GM23248 (cell line): ENCODE results near the gene NLRC5. TPM values are rescaled to one million over a fixed set of nuclear protein-coding genes. Genes with fewer than 3 reads are reported as not detected.

ENCODE experiments used
- DNase-seq: peaks from one replicate; pipeline ENCODE4 v3.0.0-alpha.2; 2015
- H2AFZ ChIP-seq: fragments of 200-600 bp; sonication (generic); 2 replicates; pipeline ENCODE4 v1.6.1; 2016; ENCODE audit warnings: antibody characterized with exemption
- H3F3A ChIP-seq: fragments of 200-600 bp; sonication (generic); 2 replicates; pipeline ENCODE4 v1.6.1; 2016; ENCODE audit warnings: mild to moderate bottlenecking, antibody characterized with exemption, mixed run types; ENCODE audit not compliant: insufficient read depth
- H3K27ac ChIP-seq: fragments of 200-600 bp; sonication (generic); 2 replicates; pipeline ENCODE4 v1.5.1; 2016; ENCODE audit warnings: mild to moderate bottlenecking
- H3K27me3 ChIP-seq: fragments of 200-600 bp; sonication (generic); replicated peaks from 2 replicates; pipeline ENCODE4 v1.6.1; 2016; ENCODE audit warnings: mild to moderate bottlenecking; ENCODE audit not compliant: insufficient read depth
- H3K36me3 ChIP-seq: fragments of 200-600 bp; sonication (generic); 2 replicates; pipeline ENCODE4 v1.6.1; 2016; ENCODE audit warnings: low read depth, mild to moderate bottlenecking
- H3K4me1 ChIP-seq: fragments of 200-600 bp; sonication (generic); 2 replicates; pipeline ENCODE4 v1.6.1; 2016; ENCODE audit warnings: mild to moderate bottlenecking; ENCODE audit not compliant: insufficient read depth
- H3K4me2 ChIP-seq: fragments of 200-600 bp; sonication (generic); one replicate; pipeline ENCODE4 v1.6.1; 2016; ENCODE audit warnings: mild to moderate bottlenecking; ENCODE audit not compliant: unreplicated experiment
- H3K4me3 ChIP-seq: fragments of 200-600 bp; sonication (generic); 2 replicates; pipeline ENCODE4 v1.5.1; 2016; ENCODE audit warnings: mild to moderate bottlenecking
- H3K79me2 ChIP-seq: fragments of 200-600 bp; sonication (generic); 2 replicates; pipeline ENCODE4 v1.6.1; 2016; ENCODE audit warnings: mild to moderate bottlenecking; ENCODE audit not compliant: insufficient read depth
- H3K9ac ChIP-seq: fragments of 200-600 bp; sonication (generic); 2 replicates; pipeline ENCODE4 v1.6.1; 2016; ENCODE audit warnings: mild to moderate bottlenecking
- H3K9me2 ChIP-seq: fragments of 200-600 bp; sonication (generic); 2 replicates; pipeline ENCODE4 v1.6.1; 2016; ENCODE audit warnings: mixed run types, mild to moderate bottlenecking, moderate library complexity; ENCODE audit not compliant: insufficient read depth
- H3K9me3 ChIP-seq: fragments of 200-600 bp; sonication (generic); one replicate; pipeline ENCODE4 v1.6.1; 2017; ENCODE audit warnings: low read depth
- H4K20me1 ChIP-seq: fragments of 200-600 bp; sonication (generic); 2 replicates; pipeline ENCODE4 v1.6.0; 2016; ENCODE audit not compliant: insufficient read depth
- EZH2 ChIP-seq: fragments of 200-600 bp; sonication (generic); IDR thresholded peaks from 2 replicates; pipeline ENCODE4 v1.6.1; 2018; ENCODE audit warnings: antibody characterized with exemption, mild to moderate bottlenecking; ENCODE audit not compliant: insufficient read depth, poor library complexity, severe bottlenecking
- EZH2phosphoT487 ChIP-seq: fragments of 200-600 bp; sonication (generic); IDR thresholded peaks from 2 replicates; pipeline ENCODE4 v1.6.1; 2018; ENCODE audit warnings: antibody characterized with exemption, moderate library complexity, mild to moderate bottlenecking, low read depth; ENCODE audit not compliant: insufficient read depth
- WGBS, 2 experiments: methylation state at CpG; one replicate each; pipeline ENCODE4 v1.1.6; 2015 to 2017; ENCODE audit warnings: low lambda C conversion rate in 2 of 2, low coverage in 1 of 2; ENCODE audit errors: missing lambda C conversion rate in 2 of 2; 5-methylcytosine and 5-hydroxymethylcytosine counted together
- in situ Hi-C: fragments of 300-500 bp; cut with MboI; formaldehyde crosslinking; loops from 2 replicates; pipeline ENCODE4 v1.15.0; 2020
- polyA plus RNA-seq: library from polyadenylated mRNA; unstranded; fragments of >200 nt; fragmentation: Nextera tagmentation; extraction: Ambion mirVana; gene quantifications from 2 replicates; pipeline ENCODE4 v1.2.1, GENCODE V29; 2016
- total RNA-seq: library from RNA; depleted of rRNA; stranded (reverse); fragments of >200 nt; shearing (Covaris generic); gene quantifications from 2 replicates; pipeline ENCODE4 v1.2.3, GENCODE V29; 2014

Gene NLRC5
- total and polyA plus RNA-seq, 2 experiments from 2014 or later: 10.6 to 17.1 TPM

DNA sequence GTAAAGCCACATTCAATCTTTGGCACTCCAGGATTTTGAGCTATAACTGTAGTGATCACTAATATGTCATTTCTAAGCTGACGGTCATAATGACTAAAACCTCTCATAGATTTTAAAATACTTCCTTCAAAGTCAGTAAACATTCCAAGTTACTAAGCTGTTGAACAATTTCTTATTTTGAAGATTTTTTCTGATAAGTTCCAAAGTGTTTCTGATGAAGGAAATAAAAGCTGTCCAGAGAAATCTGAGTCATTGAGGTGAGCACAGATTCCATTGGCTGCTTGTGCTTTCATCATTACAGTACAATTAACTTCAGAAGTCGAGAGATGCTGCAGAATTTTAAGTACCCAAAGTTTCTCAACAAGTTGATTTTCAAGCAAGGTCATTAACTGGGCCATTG, 23.9 kb downstream of the NLRC5 start:
- H3K27ac ChIP-seq: peak overlapping the region; percentile 74
- WGBS, 2 experiments: 2 to 3% methylated on average over 2 of the region's 2 CpGs
- in situ Hi-C loops: loop anchor here (10.0 kb wide), 1 partner anchor 58 kb away; no protein-coding TSS in a partner anchor
- no peak overlapping the region for H2AFZ ChIP-seq
- no peaks in the 10 kb centered on the region for H3K9me3 ChIP-seq
- H3F3A ChIP-seq: peaks cover 35% of the 10 kb centered on the region
- H3K79me2 ChIP-seq: peaks cover 73% of the 10 kb centered on the region
- no peak overlapping the region for H3K4me3 ChIP-seq
- H4K20me1 ChIP-seq: no peaks in the 10 kb centered on the region
- H3K4me1 ChIP-seq: peaks cover 31% of the 10 kb centered on the region
- TF ChIP-seq EZH2 (no peak), EZH2phosphoT487 (no peak)
- peak; percentile 76 for DNase-seq
- peak overlapping the region; percentile 55 for H3K4me2 ChIP-seq
- 0 out of 2 replicates have a peak, but pooled peaks cover 6% of the 10 kb centered on the region for H3K36me3 ChIP-seq
- H3K9me2 ChIP-seq: no peaks in the 10 kb centered on the region
- peak overlapping the region; percentile 15 for H3K9ac ChIP-seq
- no peaks in the 10 kb centered on the region for H3K27me3 ChIP-seq

DNA sequence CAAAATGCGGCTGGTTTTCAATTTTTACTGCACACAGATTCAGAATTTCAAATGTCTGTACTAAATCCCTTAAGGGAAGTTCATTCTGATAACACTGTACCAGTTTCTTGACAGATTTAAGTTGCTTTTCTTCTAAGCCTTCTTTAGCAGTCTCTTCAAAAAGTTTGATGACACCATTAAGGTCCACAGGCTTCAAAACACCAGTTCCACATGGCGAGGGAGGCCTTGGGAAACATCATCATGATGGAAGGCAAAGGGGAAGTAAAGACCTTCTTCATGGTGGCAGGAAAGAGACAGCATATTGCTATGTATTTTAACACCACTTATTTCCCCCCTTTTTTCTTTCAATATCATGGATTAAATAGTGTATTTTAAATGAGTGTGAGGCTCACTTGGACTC, 24.5 kb downstream of the NLRC5 start:
- H3K4me3 ChIP-seq: no peak overlapping the region
- H3K9ac ChIP-seq: peak overlapping the region; percentile 40; the same call in 1 of the 2 replicates
- peak overlapping the region; percentile 55 for H3K4me2 ChIP-seq
- no peaks in the 10 kb centered on the region for H4K20me1 ChIP-seq
- H3F3A ChIP-seq: peaks cover 35% of the 10 kb centered on the region
- TF ChIP-seq EZH2: no peak
- no peak for TF ChIP-seq EZH2phosphoT487
- in situ Hi-C loops: loop anchor here (10.0 kb wide), 1 partner anchor 59 kb away; no protein-coding TSS in a partner anchor
- peaks cover 70% of the 10 kb centered on the region for H3K79me2 ChIP-seq
- peak overlapping the region; percentile 74 for H3K27ac ChIP-seq
- peaks cover 31% of the 10 kb centered on the region for H3K4me1 ChIP-seq
- H3K9me2 ChIP-seq: no peaks in the 10 kb centered on the region
- H3K9me3 ChIP-seq: no peaks in the 10 kb centered on the region
- 0 out of 2 replicates have a peak, but pooled peaks cover 12% of the 10 kb centered on the region for H3K36me3 ChIP-seq
- no peaks in the 10 kb centered on the region for H3K27me3 ChIP-seq
- WGBS, 2 experiments: 97% methylated on average over 2 of the region's 2 CpGs
- H2AFZ ChIP-seq: no peak overlapping the region
- DNase-seq: no peak

DNA sequence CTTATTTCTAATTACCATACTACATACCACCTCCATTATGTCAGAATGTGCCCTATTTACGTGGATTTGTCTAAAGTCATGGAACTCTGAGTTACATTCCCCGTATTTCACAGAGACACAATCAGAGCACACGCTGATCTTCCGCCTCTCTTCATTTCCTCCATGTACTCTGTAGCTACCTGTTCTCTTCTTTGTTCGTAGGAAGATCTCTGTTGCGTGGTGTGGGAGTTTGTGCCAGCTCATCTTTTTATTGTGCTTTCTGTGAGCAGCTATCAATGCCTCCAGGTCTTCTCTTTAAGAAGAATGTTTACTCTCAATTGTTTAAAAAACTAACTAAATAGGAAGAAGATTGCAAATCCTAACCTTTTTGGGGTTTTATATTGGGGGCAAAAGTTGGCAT, 26.9 kb downstream of the NLRC5 start:
- no peaks in the 10 kb centered on the region for H3K27me3 ChIP-seq
- no peak overlapping the region for H3K9ac ChIP-seq
- peaks cover 35% of the 10 kb centered on the region for H3F3A ChIP-seq
- no peak overlapping the region for H2AFZ ChIP-seq
- DNase-seq: no peak
- H3K9me3 ChIP-seq: no peaks in the 10 kb centered on the region
- H3K4me2 ChIP-seq: no peak overlapping the region
- peaks cover 31% of the 10 kb centered on the region for H3K4me1 ChIP-seq
- H3K4me3 ChIP-seq: no peak overlapping the region
- H3K36me3 ChIP-seq: peaks cover 18% of the 10 kb centered on the region; the same call in 1 of the 2 replicates
- in situ Hi-C loops: loop anchor here (10.0 kb wide), 1 partner anchor 62 kb away; no protein-coding TSS in a partner anchor
- no peak overlapping the region for H3K27ac ChIP-seq
- 99% methylated on average over 6 of the region's 6 CpGs for WGBS, 2 experiments
- H4K20me1 ChIP-seq: no peaks in the 10 kb centered on the region
- no peaks in the 10 kb centered on the region for H3K9me2 ChIP-seq
- no peak for TF ChIP-seq EZH2
- TF ChIP-seq EZH2phosphoT487: no peak
- peaks cover 46% of the 10 kb centered on the region for H3K79me2 ChIP-seq

DNA sequence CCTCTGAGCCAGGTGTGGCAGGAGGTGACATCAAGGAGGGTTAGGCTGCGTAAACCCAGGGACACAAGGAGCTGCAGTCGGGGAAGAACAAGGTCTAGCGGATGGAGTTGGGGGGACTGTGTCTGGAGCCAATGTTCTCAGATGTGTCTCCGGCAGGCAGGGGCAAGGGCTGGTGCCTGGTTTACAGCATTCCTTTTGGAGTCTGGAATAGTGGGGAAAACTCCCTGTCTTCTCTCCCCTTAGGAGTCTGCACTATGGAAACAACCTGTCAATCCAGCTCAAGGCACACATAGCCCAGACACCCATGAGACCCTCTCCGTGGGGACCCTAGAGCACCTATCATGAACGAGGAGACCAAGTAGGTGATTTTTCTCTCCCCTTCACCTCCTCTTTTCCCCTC, 27.5 kb downstream of the NLRC5 start:
- Histone ChIP-seq H3K9me2 (no peaks in the 10 kb centered on the region), H3K27me3 (no peaks in the 10 kb centered on the region), H3K9me3 (no peaks in the 10 kb centered on the region), H3K27ac (no peak overlapping the region), H3K9ac (no peak overlapping the region), H2AFZ (no peak overlapping the region), H3F3A (peaks cover 34% of the 10 kb centered on the region), H4K20me1 (no peaks in the 10 kb centered on the region), H3K4me2 (no peak overlapping the region), H3K79me2 (peaks cover 42% of the 10 kb centered on the region), H3K4me3 (no peak overlapping the region), H3K36me3 (peaks cover 22% of the 10 kb centered on the region; the same call in 1 of the 2 replicates), H3K4me1 (peaks cover 28% of the 10 kb centered on the region)
- 91 to 92% methylated on average over 6 of the region's 6 CpGs for WGBS, 2 experiments
- no peak for DNase-seq
- in situ Hi-C loops: loop anchor here (10.0 kb wide), 1 partner anchor 62 kb away; no protein-coding TSS in a partner anchor
- no peak for TF ChIP-seq EZH2phosphoT487
- no peak for TF ChIP-seq EZH2
